Breast epithelium (tissue), 4 donors: ENCODE results near the gene IGSF9. TPM values are rescaled to one million over a fixed set of nuclear protein-coding genes. Genes with fewer than 3 reads are reported as not detected.

ENCODE experiments used
- DNase-seq, 2 donors: peaks; one replicate each; pipeline ENCODE4 v3.0.0-alpha.2; 2019; ENCODE audit warnings: low spot score in 2 of 2
- H3K27ac ChIP-seq, 2 donors: fragments of 200-600 bp; sonication (generic) in 1 of 2; one replicate each; pipeline ENCODE4 v1.5.1; 2016 to 2019; ENCODE audit warnings: mild to moderate bottlenecking in 1 of 2
- H3K27me3 ChIP-seq, 2 donors: fragments of 200-600 bp; sonication (generic) in 1 of 2; one replicate each; pipeline versions ENCODE4 v1.5.1 to v1.6.0; 2017 to 2019; ENCODE audit warnings: control low read depth in 1 of 2, mild to moderate bottlenecking in 1 of 2
- H3K36me3 ChIP-seq: fragments of 200-600 bp; one replicate; pipeline ENCODE4 v1.5.1; 2019
- H3K4me1 ChIP-seq, 2 donors: fragments of 200-600 bp; sonication (generic); one replicate each; pipeline ENCODE4 v1.5.1; 2016 to 2019; ENCODE audit warnings: control low read depth in 1 of 2
- H3K4me3 ChIP-seq, 3 donors: fragments of 200-600 bp; sonication (generic); 1 replicate in 2 of 3; 2 replicates in 1 of 3; pipeline ENCODE4 v1.5.1; 2016 to 2019; ENCODE audit warnings: mild to moderate bottlenecking in 3 of 3, moderate library complexity in 2 of 3
- H3K9me3 ChIP-seq, 2 donors: fragments of 200-600 bp; sonication (generic) in 1 of 2; one replicate each; pipeline ENCODE4 v1.5.1; 2016 to 2019; ENCODE audit warnings: control low read depth in 1 of 2
- CTCF ChIP-seq, 3 donors: fragments of 450-650 bp; IDR thresholded peaks; one replicate each; pipeline ENCODE4 v1.5.1; 2016 to 2017; ENCODE audit warnings: antibody characterized with exemption in 3 of 3, mild to moderate bottlenecking in 3 of 3, moderate library complexity in 3 of 3
- POLR2A ChIP-seq: fragments of 450-650 bp; IDR thresholded peaks from one replicate; pipeline ENCODE4 v1.6.1; 2016; ENCODE audit warnings: antibody characterized with exemption, mild to moderate bottlenecking, moderate library complexity
- POLR2AphosphoS5 ChIP-seq, 3 donors: sonication (generic); formaldehyde crosslinking; IDR thresholded peaks; one replicate each; pipeline ENCODE4 v1.6.1; 2017; ENCODE audit warnings: antibody characterized with exemption in 3 of 3
- intact Hi-C: fragments of 100-400 bp; cut with DNase I; formaldehyde crosslinking; loops from one replicate; pipeline ENCODE4 v1.15.1; 2023; ENCODE audit warnings: low total_unique reads
- total RNA-seq, 3 donors: library from RNA; depleted of rRNA; stranded (reverse); fragments of >200 nt; gene quantifications; one replicate each; pipeline ENCODE4 v1.1.0, GENCODE V29; 2016

The IGSF9 gene
- total RNA-seq, 3 donors from 2014 or later: 5.9 to 8.0 TPM; not detected in 1

GRCh38 chr1:159931795-159932173, 13.6 kb downstream of the IGSF9 start:
- no peak overlapping the region for H3K4me3 ChIP-seq
- no peaks in the 10 kb centered on the region for H3K27me3 ChIP-seq
- TF ChIP-seq POLR2AphosphoS5 (IDR thresholded peaks at IDR 0.05) (no peak), CTCF (IDR thresholded peaks at IDR 0.05) (no peak), POLR2A (no peak)
- peaks cover 0 to 6% of the 10 kb centered on the region in 2 donors for H3K4me1 ChIP-seq
- H3K27ac ChIP-seq: peak overlapping the region; percentile 58 to 61
- no peaks in the 10 kb centered on the region for H3K9me3 ChIP-seq
- DNase-seq: no peak
- H3K36me3 ChIP-seq: no peaks in the 10 kb centered on the region
- intact Hi-C loops: loop anchor here (10.0 kb wide), 1 partner anchor 263 kb away; the partner anchor contains the start of gene CASQ1

- intact Hi-C loops: loop anchor here (10.0 kb wide), 1 partner anchor 264 kb away; the partner anchor contains the start of gene CASQ1
- no peak for TF ChIP-seq CTCF (IDR thresholded peaks at IDR 0.05)
- TF ChIP-seq POLR2AphosphoS5 (IDR thresholded peaks at IDR 0.05): no peak
- TF ChIP-seq POLR2A: no peak
- Histone ChIP-seq H3K4me1 (peaks cover under 1 to 2% of the 10 kb centered on the region in 2 donors), H3K9me3 (no peaks in the 10 kb centered on the region), H3K4me3 (no peak overlapping the region), H3K36me3 (no peaks in the 10 kb centered on the region), H3K27ac (peak overlapping the region in 1 of 2 donors; percentile 25), H3K27me3 (no peaks in the 10 kb centered on the region)
- DNase-seq: no peak
Observed at GRCh38 chr1:159931101-159931794, 14.2 kb downstream of the IGSF9 start.

GRCh38 chr1:159930634-159931033, 14.8 kb downstream of the IGSF9 start:
- Histone ChIP-seq H3K4me3 (no peak overlapping the region), H3K9me3 (no peaks in the 10 kb centered on the region), H3K4me1 (peaks cover 4 to 7% of the 10 kb centered on the region in 2 donors), H3K36me3 (no peaks in the 10 kb centered on the region), H3K27ac (no peak overlapping the region), H3K27me3 (no peaks in the 10 kb centered on the region)
- DNase-seq: no peak
- no peak for TF ChIP-seq POLR2A
- TF ChIP-seq CTCF (IDR thresholded peaks at IDR 0.05): no peak
- no peak for TF ChIP-seq POLR2AphosphoS5 (IDR thresholded peaks at IDR 0.05)
- intact Hi-C loops: loop anchor here (10.0 kb wide), 1 partner anchor 264 kb away; the partner anchor contains the start of gene CASQ1

GRCh38 chr1:159930216-159930615, 15.2 kb downstream of the IGSF9 start:
- H3K36me3 ChIP-seq: no peaks in the 10 kb centered on the region
- no peak overlapping the region for H3K4me3 ChIP-seq
- peak overlapping the region; percentile 14 to 25 for H3K27ac ChIP-seq
- H3K9me3 ChIP-seq: no peaks in the 10 kb centered on the region
- TF ChIP-seq POLR2A (no peak), CTCF (IDR thresholded peaks at IDR 0.05) (no peak), POLR2AphosphoS5 (IDR thresholded peaks at IDR 0.05) (no peak)
- DNase-seq: no peak
- peaks cover 4 to 7% of the 10 kb centered on the region in 2 donors for H3K4me1 ChIP-seq
- no peaks in the 10 kb centered on the region for H3K27me3 ChIP-seq
- intact Hi-C loops: loop anchor here (10.0 kb wide), 1 partner anchor 265 kb away; the partner anchor contains the start of gene CASQ1
